Tibial artery (tissue), 4 donors: ENCODE results near the gene NLRP14.
A peak's percentile ranks its signal among the peaks of the same experiment; 100 is the strongest.

ENCODE experiments used
- DNase-seq, 2 donors: peaks; one replicate each; pipeline ENCODE4 v3.0.0-alpha.2; 2019
- H3K27ac ChIP-seq, 2 donors: fragments of 200-600 bp; sonication (generic) in 1 of 2; 1 replicate in 1 of 2; 2 replicates in 1 of 2; pipeline ENCODE4 v1.5.1; 2018 to 2019; ENCODE audit warnings: mild to moderate bottlenecking in 1 of 2
- H3K27me3 ChIP-seq, 2 donors: fragments of 200-600 bp; sonication (generic) in 1 of 2; one replicate each; pipeline versions ENCODE4 v1.5.1 to v1.6.0; 2016 to 2019
- H3K36me3 ChIP-seq, 3 donors: fragments of 200-600 bp; sonication (generic) in 2 of 3; one replicate each; pipeline ENCODE4 v1.5.1; 2016 to 2019; ENCODE audit warnings: mild to moderate bottlenecking in 2 of 3
- H3K4me1 ChIP-seq, 4 donors: fragments of 200-600 bp; sonication (generic) in 2 of 4; 1 replicate in 3 of 4; 2 replicates in 1 of 4; pipeline ENCODE4 v1.5.1; 2016 to 2019
- H3K4me3 ChIP-seq, 2 donors: fragments of 200-600 bp; sonication (generic) in 1 of 2; 1 replicate in 1 of 2; 2 replicates in 1 of 2; pipeline ENCODE4 v1.5.1; 2018 to 2019; ENCODE audit warnings: mild to moderate bottlenecking in 2 of 2
- H3K9me3 ChIP-seq, 3 donors: fragments of 200-600 bp; sonication (generic) in 1 of 3; one replicate each; pipeline ENCODE4 v1.5.1; 2016 to 2019
- intact Hi-C: fragments of 100-400 bp; cut with DNase I; formaldehyde crosslinking; loops from one replicate; pipeline ENCODE4 v1.15.0; 2023; ENCODE audit warnings: low total_unique reads
- TF ChIP-seq, protein P1 (sequence below), 2 experiments: fragments of 200-600 bp in 1 of 2; fragments of 450-650 bp in 1 of 2; IDR thresholded peaks; one replicate each; pipeline ENCODE4 v1.5.1; 2017 to 2019; ENCODE audit warnings: antibody characterized with exemption in 2 of 2, mild to moderate bottlenecking in 1 of 2, moderate library complexity in 1 of 2

The NLRP14 gene

DNA sequence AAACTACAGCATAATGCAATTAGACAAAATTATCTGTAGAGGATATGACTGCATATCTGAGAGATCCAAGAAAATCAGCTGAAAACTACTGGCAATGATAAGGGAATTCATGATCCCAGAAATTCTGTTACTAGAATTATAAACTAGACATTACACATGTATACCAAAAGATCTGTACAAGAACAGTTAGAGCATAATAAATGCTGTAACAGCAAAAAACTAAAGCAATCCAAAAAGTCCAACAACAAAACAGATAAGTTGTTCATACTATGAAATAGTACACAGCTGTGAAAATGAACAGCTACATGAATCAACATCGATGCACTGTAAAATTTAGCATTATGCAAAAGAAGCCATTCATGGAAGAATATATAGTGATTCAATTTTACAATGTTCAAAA is 6.2 kb upstream of the NLRP14 start:
- Histone ChIP-seq H3K9me3 (no peaks in the 10 kb centered on the region), H3K27me3 (no peaks in the 10 kb centered on the region), H3K4me1 (no peaks in the 10 kb centered on the region), H3K36me3 (no peaks in the 10 kb centered on the region), H3K4me3 (no peak overlapping the region), H3K27ac (no peak overlapping the region)
- DNase-seq, result no peak
- intact Hi-C loops, result no loop called here
- TF ChIP-seq, protein P1, sequence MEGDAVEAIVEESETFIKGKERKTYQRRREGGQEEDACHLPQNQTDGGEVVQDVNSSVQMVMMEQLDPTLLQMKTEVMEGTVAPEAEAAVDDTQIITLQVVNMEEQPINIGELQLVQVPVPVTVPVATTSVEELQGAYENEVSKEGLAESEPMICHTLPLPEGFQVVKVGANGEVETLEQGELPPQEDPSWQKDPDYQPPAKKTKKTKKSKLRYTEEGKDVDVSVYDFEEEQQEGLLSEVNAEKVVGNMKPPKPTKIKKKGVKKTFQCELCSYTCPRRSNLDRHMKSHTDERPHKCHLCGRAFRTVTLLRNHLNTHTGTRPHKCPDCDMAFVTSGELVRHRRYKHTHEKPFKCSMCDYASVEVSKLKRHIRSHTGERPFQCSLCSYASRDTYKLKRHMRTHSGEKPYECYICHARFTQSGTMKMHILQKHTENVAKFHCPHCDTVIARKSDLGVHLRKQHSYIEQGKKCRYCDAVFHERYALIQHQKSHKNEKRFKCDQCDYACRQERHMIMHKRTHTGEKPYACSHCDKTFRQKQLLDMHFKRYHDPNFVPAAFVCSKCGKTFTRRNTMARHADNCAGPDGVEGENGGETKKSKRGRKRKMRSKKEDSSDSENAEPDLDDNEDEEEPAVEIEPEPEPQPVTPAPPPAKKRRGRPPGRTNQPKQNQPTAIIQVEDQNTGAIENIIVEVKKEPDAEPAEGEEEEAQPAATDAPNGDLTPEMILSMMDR (IDR thresholded peaks at IDR 0.05), result no peak

DNA sequence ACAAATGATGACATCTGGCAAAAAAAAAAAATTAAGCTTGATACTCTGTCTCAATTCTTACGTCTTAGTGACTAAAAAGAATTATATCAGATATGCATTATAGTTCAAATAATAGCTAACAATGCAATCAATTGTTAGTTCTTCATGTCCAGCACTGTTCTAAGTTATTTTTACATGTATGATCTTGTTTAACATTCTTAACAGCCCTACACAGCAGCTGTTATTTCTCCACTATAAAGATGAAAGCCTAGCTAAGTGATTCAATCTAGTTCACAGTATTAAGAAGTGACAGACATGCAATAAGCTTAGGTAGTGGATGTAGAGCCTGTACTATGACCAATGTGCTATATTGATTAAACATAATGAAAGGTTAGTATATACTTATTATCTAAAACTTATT is 4.3 kb upstream of the NLRP14 start:
- no peak overlapping the region for H3K27ac ChIP-seq
- peaks cover 0 to 9% (median 3%) of the 10 kb centered on the region in 4 donors for H3K4me1 ChIP-seq
- H3K9me3 ChIP-seq, result no peaks in the 10 kb centered on the region
- TF ChIP-seq, protein P1 (IDR thresholded peaks at IDR 0.05), result no peak
- no peaks in the 10 kb centered on the region for H3K27me3 ChIP-seq
- no peak for DNase-seq
- no peak overlapping the region for H3K4me3 ChIP-seq
- intact Hi-C loops, result no loop called here
- no peaks in the 10 kb centered on the region for H3K36me3 ChIP-seq

DNA sequence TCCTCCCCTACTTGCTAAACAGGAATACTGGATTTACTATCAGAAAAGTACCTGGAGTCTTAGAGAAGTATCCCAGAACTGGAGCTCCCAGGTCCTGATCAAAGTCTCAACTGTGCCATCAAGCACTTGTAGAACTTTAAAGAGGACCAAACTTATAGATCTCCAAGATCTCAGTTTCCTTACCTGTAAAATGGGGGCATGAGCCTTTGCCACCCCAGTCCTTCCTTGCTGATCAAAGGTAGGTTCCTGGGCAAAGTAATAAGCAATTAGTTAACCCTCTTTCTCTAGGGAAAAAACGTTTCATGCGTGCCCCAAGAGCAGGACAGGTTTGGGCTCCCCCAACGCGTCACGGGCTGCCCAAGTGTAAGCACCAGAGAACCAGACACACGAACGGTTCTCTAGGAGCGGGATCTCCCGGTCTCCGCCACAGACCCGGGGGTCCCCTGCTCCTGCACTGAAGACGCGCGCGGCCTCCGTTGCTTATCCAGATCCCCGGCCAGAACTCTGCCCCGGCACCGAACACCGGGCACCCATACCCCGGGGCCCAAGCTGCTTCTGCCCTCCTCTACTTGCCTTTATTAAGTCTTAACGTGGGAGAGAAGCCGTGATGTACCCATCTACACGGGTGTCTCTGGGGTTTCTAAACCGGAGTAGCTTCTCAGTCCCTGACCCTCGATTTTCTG is 638 bp upstream of the NLRP14 start:
- intact Hi-C loops, result no loop called here
- peaks cover 0 to 13% (median 6%) of the 10 kb centered on the region in 4 donors for H3K4me1 ChIP-seq
- peak overlapping the region; percentile 64 to 76 for H3K4me3 ChIP-seq
- no peaks in the 10 kb centered on the region for H3K36me3 ChIP-seq
- peak overlapping the region; percentile 82 to 83 for H3K27ac ChIP-seq
- H3K27me3 ChIP-seq, result no peaks in the 10 kb centered on the region
- TF ChIP-seq, protein P1 (IDR thresholded peaks at IDR 0.05), result no peak
- no peaks in the 10 kb centered on the region for H3K9me3 ChIP-seq
- DNase-seq, result peak in 1 of 2 donors; percentile 21

DNA sequence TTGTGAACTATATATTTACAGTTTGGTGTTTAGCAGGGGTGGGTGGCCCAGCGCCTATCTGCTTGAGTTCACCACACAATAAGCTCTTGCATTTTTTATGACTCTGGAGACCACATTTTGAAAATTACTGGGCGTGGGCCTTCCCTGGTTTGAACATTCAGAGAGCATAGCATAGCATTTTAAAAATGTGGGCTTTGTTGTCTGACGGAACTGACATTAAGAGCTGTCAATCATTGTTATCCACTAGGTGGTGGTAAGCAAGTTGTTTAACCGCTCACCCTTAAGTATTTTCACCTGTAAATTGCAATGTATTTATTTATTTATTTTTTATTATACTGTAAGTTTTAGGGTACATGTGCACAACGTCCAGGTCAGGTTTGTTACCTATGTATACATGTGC is 1.0 kb downstream of the NLRP14 start:
- TF ChIP-seq, protein P1 (IDR thresholded peaks at IDR 0.05), result no peak
- no peak overlapping the region for H3K4me3 ChIP-seq
- no peaks in the 10 kb centered on the region for H3K27me3 ChIP-seq
- no peak for DNase-seq
- H3K27ac ChIP-seq, result no peak overlapping the region
- H3K4me1 ChIP-seq, result peaks cover 0 to 13% (median 6%) of the 10 kb centered on the region in 4 donors
- no peaks in the 10 kb centered on the region for H3K9me3 ChIP-seq
- intact Hi-C loops, result no loop called here
- H3K36me3 ChIP-seq, result no peaks in the 10 kb centered on the region

DNA sequence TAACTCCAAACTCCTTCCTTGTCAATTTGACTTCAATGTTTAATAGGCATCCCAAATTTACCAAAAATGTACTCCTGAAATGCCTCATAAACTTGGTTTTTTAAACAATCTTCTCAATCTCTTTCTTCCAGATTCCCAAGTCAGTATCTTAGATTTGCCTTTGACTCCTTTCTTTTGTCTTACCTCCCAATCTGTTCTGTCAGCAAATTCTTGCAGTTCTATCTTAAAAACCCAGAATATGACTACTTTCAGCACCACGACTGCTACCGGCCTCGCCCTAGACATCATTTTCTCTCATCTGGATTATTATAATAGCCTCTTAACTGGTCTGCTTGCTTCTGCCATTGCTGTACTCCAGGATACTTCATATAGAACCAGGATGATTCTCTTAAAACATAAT is 7.9 kb downstream of the NLRP14 start:
- H3K4me3 ChIP-seq, result no peak overlapping the region
- no peak overlapping the region for H3K27ac ChIP-seq
- H3K36me3 ChIP-seq, result no peaks in the 10 kb centered on the region
- TF ChIP-seq, protein P1 (IDR thresholded peaks at IDR 0.05), result no peak
- DNase-seq, result no peak
- no peaks in the 10 kb centered on the region for H3K9me3 ChIP-seq
- intact Hi-C loops, result no loop called here
- no peaks in the 10 kb centered on the region for H3K4me1 ChIP-seq
- no peaks in the 10 kb centered on the region for H3K27me3 ChIP-seq
